ENCODE results near the gene TAAR5. TPM values are rescaled to one million over a fixed set of nuclear protein-coding genes. Genes with fewer than 3 reads are reported as not detected.
"Not testable (repeated sequence)": the region's sequence is repeated elsewhere in the genome, so short reads cannot be mapped to it uniquely, and the experiment has no call there.

TAAR5 gene
- not detected for total RNA-seq
- long read RNA-seq = 0 reads

GRCh38 chr6:132589454-132589853, at the start of gene TAAR5:
TAAR5 (minus strand) TSS chr6:132589741; CDS start chr6:132589686, 55 bp downstream.
- DNase-seq (no peak), ATAC-seq (no peak)
- intact Hi-C loops (cut with DNase I) = no loop called here

- DNase-seq; intact Hi-C loops (cut with DNase I); ATAC-seq: not testable (repeated sequence)
Measured at GRCh38 chr6:132637135-132637534, 47.6 kb upstream of the TAAR5 start.

- intact Hi-C loops (cut with DNase I); DNase-seq; ATAC-seq: not testable (repeated sequence)
Measured at GRCh38 chr6:132635906-132636305, 46.4 kb upstream of the TAAR5 start.

- DNase-seq; intact Hi-C loops (cut with DNase I); ATAC-seq: not testable (repeated sequence)
Measured at GRCh38 chr6:132635288-132635687, 45.7 kb upstream of the TAAR5 start.

- intact Hi-C loops (cut with DNase I) = no loop called here
- ATAC-seq = no peak
- no peak for DNase-seq
Measured at GRCh38 chr6:132634796-132635195, 45.3 kb upstream of the TAAR5 start.

GRCh38 chr6:132633362-132633761, 43.8 kb upstream of the TAAR5 start:
- no peak for ATAC-seq

GRCh38 chr6:132624175-132624574, 34.6 kb upstream of the TAAR5 start, which contains the start of gene TAAR2:
TAAR2 (minus strand) TSS chr6:132624275; CDS start chr6:132624275, 0 bp downstream.
- intact Hi-C loops (cut with DNase I) = no loop called here
- ATAC-seq (no peak), DNase-seq (no peak)

More at GRCh38 chr6:132633362-132633761, 43.8 kb upstream of the TAAR5 start:
- intact Hi-C loops (cut with DNase I) = no loop called here
- no peak for DNase-seq

- no peak for DNase-seq
- intact Hi-C loops (cut with DNase I) = no loop called here
- ATAC-seq = no peak
Measured at GRCh38 chr6:132623106-132623845, 33.7 kb upstream of the TAAR5 start.

- no peak for ATAC-seq
- intact Hi-C loops (cut with DNase I) = no loop called here
- DNase-seq = no peak
Measured at GRCh38 chr6:132616677-132617076, 27.1 kb upstream of the TAAR5 start.

GRCh38 chr6:132614554-132614953, 25.0 kb upstream of the TAAR5 start:
- intact Hi-C loops (cut with DNase I) = no loop called here
- DNase-seq (no peak), ATAC-seq (no peak)

- DNase-seq (no peak), ATAC-seq (no peak)
- intact Hi-C loops (cut with DNase I) = no loop called here
Measured at GRCh38 chr6:132612449-132613108, 23.0 kb upstream of the TAAR5 start.

- no peak for ATAC-seq
- no peak for DNase-seq
- intact Hi-C loops (cut with DNase I) = no loop called here
Measured at GRCh38 chr6:132611616-132612015, 22.1 kb upstream of the TAAR5 start.

GRCh38 chr6:132607544-132608233, 18.1 kb upstream of the TAAR5 start:
- intact Hi-C loops (cut with DNase I) = no loop called here
- DNase-seq (no peak), ATAC-seq (no peak)

- DNase-seq = no peak
- intact Hi-C loops (cut with DNase I) = no loop called here
- ATAC-seq = no peak
Measured at GRCh38 chr6:132604635-132605152, 15.2 kb upstream of the TAAR5 start.

GRCh38 chr6:132600900-132601299, 11.4 kb upstream of the TAAR5 start:
- intact Hi-C loops (cut with DNase I); DNase-seq; ATAC-seq: not testable (repeated sequence)

GRCh38 chr6:132598473-132598872, 8.9 kb upstream of the TAAR5 start:
- DNase-seq (no peak), ATAC-seq (no peak)
- intact Hi-C loops (cut with DNase I) = no loop called here

- intact Hi-C loops (cut with DNase I) = no loop called here
- no peak for ATAC-seq
- no peak for DNase-seq
Measured at GRCh38 chr6:132596201-132596600, 6.7 kb upstream of the TAAR5 start.

- intact Hi-C loops (cut with DNase I) = no loop called here
- DNase-seq (no peak), ATAC-seq (no peak)
Measured at GRCh38 chr6:132592855-132593254, 3.3 kb upstream of the TAAR5 start.

- intact Hi-C loops (cut with DNase I) = no loop called here
- DNase-seq (no peak), ATAC-seq (no peak)
Measured at GRCh38 chr6:132590362-132590761, 821 bp upstream of the TAAR5 start.

- intact Hi-C loops (cut with DNase I) = no loop called here
- ATAC-seq = no peak
- DNase-seq = no peak
Measured at GRCh38 chr6:132587424-132587823, 2.1 kb downstream of the TAAR5 start.
